ENCODE data around the gene HOATZ.

GRCh38 chr11:111469200-111469599, 45.4 kb upstream of the HOATZ start:
- no peak for TF ChIP-seq CTCF (conservative IDR thresholded peaks at IDR 0.05 in 1 of 2, IDR thresholded peaks at IDR 0.05 in 1 of 2; ENCODE audit: low read depth in 1 of 2, low read length in 2 of 2)
- no peak for TF ChIP-seq EZH2 (IDR thresholded peaks at IDR 0.05; ENCODE audit: low read length, missing control alignments)

Data from fibroblast of lung (primary cell).